GM18951 (cell line): ENCODE results near the gene KAZN.

Source experiments
- POLR2A ChIP-seq: IDR thresholded peaks from 4 replicates; pipeline ENCODE4 v1.6.1; 2011; ENCODE audit warnings: mild to moderate bottlenecking; ENCODE audit not compliant: insufficient read length, insufficient read depth; ENCODE audit errors: extremely low read depth
- in situ Hi-C: fragments of 300-500 bp; cut with MboI; formaldehyde crosslinking; loops from one replicate; pipeline ENCODE4 v1.12.0; 2022; ENCODE audit warnings: low sequenced_read_pairs, mixed read lengths, inconsistent platforms; ENCODE audit not compliant: unreplicated experiment

KAZN gene

DNA sequence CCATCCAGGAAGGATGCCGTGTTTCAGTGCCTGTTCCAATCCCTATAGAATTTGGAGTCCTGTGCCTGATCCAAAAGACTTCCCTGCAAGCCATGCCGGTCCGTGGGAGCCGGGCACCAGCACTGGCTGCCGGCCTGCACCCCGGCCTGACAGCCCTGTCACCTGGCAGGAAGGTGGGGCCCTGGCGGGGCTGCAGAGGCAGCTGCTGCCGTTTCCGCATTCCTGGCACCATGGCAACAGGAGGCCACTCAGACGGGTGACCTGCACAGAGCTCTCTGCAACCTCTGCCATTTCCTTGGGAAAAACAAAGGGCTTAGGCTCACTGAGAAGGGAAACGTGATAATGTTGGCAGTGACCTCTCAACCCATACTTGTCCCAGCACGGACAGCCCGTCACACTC, 491.9 kb downstream of the KAZN start:
- no peak for TF ChIP-seq POLR2A
- in situ Hi-C loops, result no loop called here

DNA sequence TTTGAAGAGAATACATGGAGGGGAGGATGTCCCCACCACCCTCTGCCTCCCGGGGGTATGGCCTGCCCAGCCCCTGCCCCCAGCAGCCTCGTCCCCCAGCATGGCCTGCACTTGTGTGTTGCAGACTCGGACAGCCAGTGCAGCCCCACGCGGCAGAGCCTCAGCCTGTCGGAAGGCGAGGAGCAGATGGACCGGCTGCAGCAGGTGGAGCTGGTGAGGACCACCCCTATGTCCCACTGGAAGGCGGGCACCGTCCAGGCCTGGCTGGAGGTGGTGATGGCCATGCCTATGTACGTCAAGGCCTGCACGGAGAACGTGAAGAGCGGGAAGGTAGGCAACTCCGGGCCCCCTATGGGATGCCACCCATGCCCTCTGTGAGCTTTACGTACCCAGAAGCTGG, 495.6 kb downstream of the KAZN start:
- in situ Hi-C loops, result no loop called here
- no peak for TF ChIP-seq POLR2A

DNA sequence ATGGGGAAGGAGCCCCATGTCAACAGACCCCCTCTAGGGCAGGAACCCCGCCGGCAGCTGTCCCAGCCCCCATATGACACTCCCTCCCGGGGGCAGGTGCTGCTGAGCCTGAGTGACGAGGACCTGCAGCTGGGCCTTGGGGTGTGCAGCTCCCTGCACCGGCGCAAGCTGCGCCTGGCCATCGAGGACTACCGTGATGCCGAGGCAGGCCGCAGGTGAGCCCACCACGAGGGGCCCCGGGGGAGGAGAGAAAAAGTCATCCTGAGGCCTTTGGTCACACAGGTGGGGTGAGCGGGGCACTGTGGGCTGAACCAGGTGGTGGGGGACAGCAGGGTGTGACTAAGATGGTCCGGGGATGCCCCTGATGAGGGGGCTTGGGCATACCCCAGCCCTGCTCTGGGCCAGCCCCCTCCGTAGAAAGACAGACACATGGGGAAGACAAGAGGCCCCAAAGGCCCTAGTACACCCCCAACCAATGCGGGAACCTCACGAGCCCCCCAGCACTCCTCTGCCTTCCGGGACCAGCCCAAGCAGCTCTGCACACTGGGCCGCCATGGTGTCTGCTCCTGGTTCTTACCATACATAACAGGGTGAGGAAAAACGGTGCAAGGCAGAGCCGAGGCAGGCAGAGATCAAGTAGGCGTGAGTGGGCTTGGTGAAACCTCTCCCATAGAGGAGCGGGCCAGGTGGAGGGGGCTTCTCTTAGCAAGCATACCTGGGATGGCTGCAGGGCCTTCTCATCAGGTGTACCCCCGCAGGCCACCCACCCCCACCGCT, 496.4 kb downstream of the KAZN start:
- in situ Hi-C loops, result no loop called here
- TF ChIP-seq POLR2A, result no peak

DNA sequence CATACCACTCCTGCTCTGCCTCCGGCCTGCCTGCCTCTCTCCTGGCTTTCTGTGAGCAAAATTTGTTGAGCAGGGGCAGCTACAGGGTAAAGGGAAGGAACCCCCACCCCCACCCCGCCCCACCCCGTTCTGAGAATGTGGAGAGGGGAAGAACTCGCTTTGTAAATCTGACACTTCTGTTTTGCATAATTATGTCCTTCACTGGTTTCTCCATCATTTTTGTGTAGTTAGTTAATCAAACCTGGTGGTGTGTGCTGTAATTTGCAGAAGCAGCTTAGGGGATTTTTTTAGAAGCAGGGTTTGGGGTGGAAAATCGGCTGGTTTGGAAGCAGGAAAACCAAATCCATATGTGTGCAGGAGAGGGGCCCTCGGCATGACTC, 497.0 kb downstream of the KAZN start:
- TF ChIP-seq POLR2A, result no peak
- in situ Hi-C loops, result no loop called here

DNA sequence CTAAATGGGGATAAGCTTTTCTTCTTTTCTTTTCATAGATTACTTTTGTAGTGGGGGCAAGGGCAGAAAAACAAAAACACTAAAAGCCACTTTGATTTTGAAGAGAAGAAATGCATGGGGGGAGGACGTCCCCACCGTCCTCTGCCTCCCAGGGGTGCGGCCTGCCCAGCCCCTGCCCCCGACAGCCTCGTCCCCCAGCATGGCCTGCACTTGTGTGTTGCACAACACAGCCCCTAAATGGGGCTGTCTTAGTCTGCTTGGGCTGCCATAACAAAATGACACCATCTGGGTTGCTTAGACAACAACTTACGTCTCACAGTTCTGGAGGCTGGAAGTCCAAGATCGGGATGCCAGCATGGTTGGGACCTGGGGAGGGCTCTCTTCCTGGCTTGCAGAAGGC, 497.8 kb downstream of the KAZN start:
- no peak for TF ChIP-seq POLR2A
- in situ Hi-C loops, result no loop called here

DNA sequence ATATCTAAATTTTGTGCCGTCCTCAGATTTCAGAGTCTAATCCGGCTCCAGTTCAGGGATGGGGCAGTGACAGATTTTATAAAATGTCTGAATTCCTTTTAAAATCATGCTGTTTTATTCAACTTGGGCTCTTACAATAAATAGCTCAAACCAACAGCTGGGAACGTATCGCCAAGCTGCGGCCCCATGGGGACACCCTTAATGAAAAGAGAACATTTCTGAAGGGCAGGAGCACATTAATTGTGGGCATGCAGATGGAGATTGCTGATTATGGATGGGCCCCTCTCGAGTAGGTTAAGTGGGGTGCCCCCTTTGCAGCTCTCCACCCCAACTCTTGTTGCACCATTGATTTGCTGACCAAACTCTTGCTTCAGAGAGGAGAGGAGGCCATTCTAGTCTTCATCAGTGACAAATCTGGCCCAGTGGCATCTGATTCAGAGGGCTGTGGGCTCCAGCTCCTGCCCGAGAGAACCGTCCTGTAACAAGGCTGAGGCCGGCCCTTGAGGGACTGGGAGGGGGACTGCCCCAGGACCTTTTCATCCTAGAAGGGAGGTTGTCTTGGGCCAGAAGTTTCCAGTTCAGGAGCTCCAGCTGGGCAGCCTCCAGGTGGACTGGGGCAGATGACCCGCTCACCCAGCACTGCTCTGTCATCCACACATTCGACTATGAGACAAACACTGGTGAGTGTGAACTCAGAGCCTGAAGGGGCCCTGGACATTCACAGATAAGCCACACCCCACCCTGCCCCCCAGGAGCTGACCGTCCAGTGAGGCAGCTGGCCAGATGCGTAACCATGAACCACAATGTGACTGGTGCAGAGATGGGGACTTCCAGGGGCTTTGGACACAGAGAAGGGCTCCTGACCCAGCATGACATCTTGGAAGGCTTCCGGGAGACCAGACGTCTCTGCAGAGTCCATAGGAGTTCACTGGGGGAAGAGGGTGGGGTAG, 500.0 kb downstream of the KAZN start:
- TF ChIP-seq POLR2A, result no peak
- in situ Hi-C loops, result no loop called here

DNA sequence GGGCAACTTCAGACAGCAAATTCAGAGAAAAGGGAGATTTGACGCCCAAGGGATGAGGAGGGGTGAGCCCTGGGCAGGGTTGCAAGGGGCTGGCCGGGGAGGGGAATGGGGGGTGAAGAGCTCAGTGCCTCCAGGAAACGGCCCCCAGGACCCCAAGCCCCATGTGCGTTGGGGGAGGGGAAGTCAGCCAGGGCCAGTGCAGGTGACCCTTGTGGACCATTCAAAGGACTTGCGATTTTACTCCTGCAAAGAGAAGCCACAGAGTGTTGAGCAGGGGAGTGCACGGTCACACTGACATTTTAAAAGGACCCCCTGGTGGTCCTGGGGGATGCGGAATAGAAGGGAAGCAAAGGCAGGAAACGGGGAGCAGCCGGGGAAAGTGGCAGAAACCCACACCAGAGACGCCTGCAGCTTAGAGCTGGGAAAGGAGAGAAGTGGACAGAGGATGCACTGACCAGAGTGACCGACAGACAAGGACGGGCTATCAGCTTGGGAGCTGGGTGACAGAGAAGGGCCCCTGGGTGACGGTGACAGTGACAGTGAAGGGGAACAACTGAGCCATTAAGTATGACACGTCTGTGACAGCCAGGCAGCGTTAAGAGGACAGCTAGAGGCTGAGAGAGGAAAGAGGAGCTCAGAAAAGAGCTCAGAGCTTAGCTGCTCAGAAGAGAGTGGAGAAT, 501.1 kb downstream of the KAZN start:
- in situ Hi-C loops, result no loop called here
- no peak for TF ChIP-seq POLR2A

DNA sequence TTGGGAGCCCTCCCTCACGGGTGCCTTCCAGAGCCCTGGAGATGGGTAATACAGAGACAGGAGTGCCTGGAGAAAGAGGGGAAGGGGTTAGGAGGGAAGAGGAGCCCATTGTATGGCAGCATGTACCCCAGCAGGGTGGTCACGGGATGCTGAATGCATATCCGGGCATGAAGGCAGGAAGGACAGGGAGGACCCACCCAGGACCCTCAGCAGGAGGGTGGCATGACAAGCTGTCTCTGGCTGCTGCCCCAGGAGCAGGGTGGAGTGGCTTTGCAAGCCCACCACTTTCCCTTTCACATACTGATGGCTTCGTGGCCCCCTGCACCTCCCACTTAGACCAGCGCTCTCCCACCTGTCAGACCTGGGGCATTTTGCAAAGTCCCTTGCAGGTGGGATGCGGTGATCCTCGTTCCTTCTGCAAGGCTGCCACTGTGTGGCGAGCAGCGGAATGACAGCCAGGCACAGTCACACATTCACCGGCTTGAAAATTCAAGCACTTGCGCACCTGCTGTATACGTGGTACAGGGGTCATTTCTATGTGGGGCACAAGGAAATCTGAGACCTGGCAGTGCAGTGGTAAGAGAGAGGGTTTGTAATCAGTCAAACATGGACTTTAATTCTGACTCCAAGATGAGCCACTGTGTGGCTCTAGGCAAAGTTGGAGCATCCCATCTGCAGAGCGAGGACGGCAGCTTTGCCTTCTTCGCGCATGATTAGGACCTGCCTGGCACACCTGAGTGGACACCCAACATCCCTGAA, 501.8 kb downstream of the KAZN start:
- TF ChIP-seq POLR2A, result no peak
- in situ Hi-C loops, result no loop called here

DNA sequence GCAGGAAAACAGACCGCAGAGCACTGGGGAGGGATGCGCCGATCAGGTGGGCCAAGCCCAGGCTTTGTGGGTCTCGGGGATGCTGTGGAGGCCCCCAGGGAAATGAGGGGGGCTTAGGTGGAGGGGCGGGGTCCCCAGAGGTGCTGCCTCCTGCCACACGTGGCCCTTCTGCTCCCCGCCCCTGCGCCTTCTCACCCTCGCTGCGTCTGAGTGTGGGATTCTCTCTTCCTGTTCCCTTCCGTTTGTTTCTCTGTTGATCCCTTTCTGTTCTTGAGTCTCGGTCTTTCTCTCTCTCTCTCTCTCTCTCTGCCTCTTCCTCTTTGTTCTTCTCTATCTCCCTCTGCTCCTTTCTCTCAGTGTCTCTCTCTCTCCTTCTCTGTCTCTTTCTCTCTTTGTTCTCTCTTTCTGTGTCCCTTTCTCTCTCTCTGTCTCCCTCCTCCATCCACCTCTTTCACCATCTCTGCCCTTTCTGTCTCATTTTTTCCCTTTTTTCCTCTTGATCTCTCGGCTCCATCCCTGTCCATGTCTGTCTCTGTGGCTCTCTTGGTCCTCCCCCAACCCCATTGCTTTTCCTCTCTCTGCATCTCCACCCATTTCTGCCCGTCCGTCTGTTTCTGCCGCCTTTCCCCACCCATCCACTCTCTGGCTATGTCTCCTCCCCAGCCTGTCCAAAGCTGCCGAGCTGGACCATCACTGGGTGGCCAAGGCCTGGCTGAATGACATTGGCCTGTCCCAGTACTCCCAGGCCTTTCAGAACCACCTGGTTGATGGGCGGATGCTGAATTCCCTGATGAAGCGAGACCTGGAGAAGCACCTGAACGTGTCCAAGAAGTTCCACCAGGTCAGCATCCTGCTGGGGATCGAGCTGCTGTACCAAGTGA, 502.6 kb downstream of the KAZN start:
- in situ Hi-C loops, result no loop called here
- TF ChIP-seq POLR2A, result no peak

DNA sequence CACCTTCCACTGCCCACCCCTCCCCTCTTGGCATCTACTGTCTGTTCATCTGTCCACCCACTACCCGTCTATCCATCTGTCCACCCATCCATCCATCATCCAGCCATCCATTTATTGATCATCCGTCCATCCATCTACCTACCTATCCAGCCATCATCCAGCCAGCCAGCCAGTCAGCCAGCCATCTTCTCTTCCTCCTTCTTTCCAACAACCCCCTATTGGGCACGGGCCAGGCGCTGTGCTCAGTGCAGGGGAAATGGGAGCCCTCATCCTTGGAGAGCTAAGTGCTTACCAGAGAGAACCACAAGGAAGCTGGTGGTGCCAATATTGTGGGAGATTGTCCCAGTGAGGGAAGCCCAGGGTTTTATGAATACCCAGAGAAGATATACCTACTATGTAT, 503.3 kb downstream of the KAZN start:
- no peak for TF ChIP-seq POLR2A
- in situ Hi-C loops, result no loop called here

DNA sequence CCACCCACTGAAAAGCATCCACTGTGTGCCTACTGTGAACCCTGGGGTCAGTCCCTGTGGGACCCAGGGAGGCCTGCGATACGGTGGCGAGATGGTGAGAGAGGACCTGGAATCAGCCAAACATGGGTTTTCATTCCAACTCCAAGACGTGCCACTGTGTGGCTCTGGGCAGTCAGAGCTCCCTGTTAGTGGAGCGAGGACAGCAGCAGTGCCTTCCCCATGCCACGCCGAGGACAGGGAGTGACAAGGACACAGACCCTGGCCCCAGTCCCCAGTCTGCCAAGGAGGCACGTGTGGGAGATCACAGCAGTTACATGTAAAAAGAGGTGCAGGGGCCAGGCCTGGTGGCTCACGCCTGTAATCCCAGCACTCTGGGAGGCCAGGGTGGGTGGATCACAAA, 504.2 kb downstream of the KAZN start:
- TF ChIP-seq POLR2A, result no peak
- in situ Hi-C loops, result no loop called here

DNA sequence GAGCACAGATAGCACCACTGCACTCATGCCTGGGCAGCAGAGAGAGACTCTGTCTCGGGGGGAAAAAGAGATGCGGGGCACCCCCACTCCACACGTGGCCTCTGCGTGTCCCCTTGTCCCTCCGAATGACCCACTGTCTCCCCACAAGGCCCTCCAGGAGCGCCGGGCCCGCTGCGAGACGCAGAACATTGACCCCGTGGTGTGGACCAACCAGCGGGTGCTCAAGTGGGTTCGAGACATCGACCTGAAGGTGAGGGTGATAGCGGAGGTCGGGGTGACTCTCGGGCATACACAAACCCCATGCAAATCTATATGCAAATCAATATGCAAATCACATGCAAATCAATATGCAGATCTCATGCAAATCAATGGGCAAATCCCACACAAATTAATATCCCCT, 504.7 kb downstream of the KAZN start:
- TF ChIP-seq POLR2A, result no peak
- in situ Hi-C loops, result no loop called here

DNA sequence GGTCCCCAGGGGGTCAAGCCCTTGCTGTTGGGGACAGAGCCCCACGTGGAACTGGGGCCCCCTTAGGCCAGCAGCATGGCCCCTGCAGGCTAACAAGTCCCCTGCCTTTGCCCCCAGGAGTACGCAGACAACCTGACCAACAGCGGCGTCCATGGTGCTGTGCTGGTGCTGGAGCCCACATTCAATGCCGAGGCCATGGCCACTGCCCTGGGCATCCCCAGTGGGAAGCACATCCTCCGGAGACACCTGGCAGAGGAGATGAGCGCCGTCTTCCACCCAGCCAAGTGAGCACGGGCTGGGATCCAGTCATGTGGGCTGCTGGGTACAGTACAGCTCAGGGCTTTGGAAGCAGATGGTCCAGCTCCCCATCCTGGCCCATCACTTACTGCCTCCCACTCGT, 505.4 kb downstream of the KAZN start:
- in situ Hi-C loops, result no loop called here

More for the DNA sequence above, 505.4 kb downstream of the KAZN start:
- no peak for TF ChIP-seq POLR2A
